ENCODE results near the gene CFAP57.

GRCh38 chr1:43165765-43166164, 6.4 kb upstream of the CFAP57 start:
- no peak for TF ChIP-seq CTCF (IDR thresholded peaks at IDR 0.05)
- TF ChIP-seq POLR2A (IDR thresholded peaks at IDR 0.05): no peak
